GM23248 (cell line): ENCODE results near the gene WDR49. TPM values are rescaled to one million over a fixed set of nuclear protein-coding genes. Genes with fewer than 3 reads are reported as not detected.

Source experiments
- DNase-seq: peaks from one replicate; pipeline ENCODE4 v3.0.0-alpha.2; 2015
- H2AFZ ChIP-seq: fragments of 200-600 bp; sonication (generic); 2 replicates; pipeline ENCODE4 v1.6.1; 2016; ENCODE audit warnings: antibody characterized with exemption
- H3F3A ChIP-seq: fragments of 200-600 bp; sonication (generic); 2 replicates; pipeline ENCODE4 v1.6.1; 2016; ENCODE audit warnings: mild to moderate bottlenecking, antibody characterized with exemption, mixed run types; ENCODE audit not compliant: insufficient read depth
- H3K27ac ChIP-seq: fragments of 200-600 bp; sonication (generic); 2 replicates; pipeline ENCODE4 v1.5.1; 2016; ENCODE audit warnings: mild to moderate bottlenecking
- H3K27me3 ChIP-seq: fragments of 200-600 bp; sonication (generic); replicated peaks from 2 replicates; pipeline ENCODE4 v1.6.1; 2016; ENCODE audit warnings: mild to moderate bottlenecking; ENCODE audit not compliant: insufficient read depth
- H3K36me3 ChIP-seq: fragments of 200-600 bp; sonication (generic); 2 replicates; pipeline ENCODE4 v1.6.1; 2016; ENCODE audit warnings: low read depth, mild to moderate bottlenecking
- H3K4me1 ChIP-seq: fragments of 200-600 bp; sonication (generic); 2 replicates; pipeline ENCODE4 v1.6.1; 2016; ENCODE audit warnings: mild to moderate bottlenecking; ENCODE audit not compliant: insufficient read depth
- H3K4me2 ChIP-seq: fragments of 200-600 bp; sonication (generic); one replicate; pipeline ENCODE4 v1.6.1; 2016; ENCODE audit warnings: mild to moderate bottlenecking; ENCODE audit not compliant: unreplicated experiment
- H3K4me3 ChIP-seq: fragments of 200-600 bp; sonication (generic); 2 replicates; pipeline ENCODE4 v1.5.1; 2016; ENCODE audit warnings: mild to moderate bottlenecking
- H3K79me2 ChIP-seq: fragments of 200-600 bp; sonication (generic); 2 replicates; pipeline ENCODE4 v1.6.1; 2016; ENCODE audit warnings: mild to moderate bottlenecking; ENCODE audit not compliant: insufficient read depth
- H3K9ac ChIP-seq: fragments of 200-600 bp; sonication (generic); 2 replicates; pipeline ENCODE4 v1.6.1; 2016; ENCODE audit warnings: mild to moderate bottlenecking
- H3K9me2 ChIP-seq: fragments of 200-600 bp; sonication (generic); 2 replicates; pipeline ENCODE4 v1.6.1; 2016; ENCODE audit warnings: mixed run types, mild to moderate bottlenecking, moderate library complexity; ENCODE audit not compliant: insufficient read depth
- H3K9me3 ChIP-seq: fragments of 200-600 bp; sonication (generic); one replicate; pipeline ENCODE4 v1.6.1; 2017; ENCODE audit warnings: low read depth
- H4K20me1 ChIP-seq: fragments of 200-600 bp; sonication (generic); 2 replicates; pipeline ENCODE4 v1.6.0; 2016; ENCODE audit not compliant: insufficient read depth
- EZH2 ChIP-seq: fragments of 200-600 bp; sonication (generic); IDR thresholded peaks from 2 replicates; pipeline ENCODE4 v1.6.1; 2018; ENCODE audit warnings: antibody characterized with exemption, mild to moderate bottlenecking; ENCODE audit not compliant: insufficient read depth, poor library complexity, severe bottlenecking
- EZH2phosphoT487 ChIP-seq: fragments of 200-600 bp; sonication (generic); IDR thresholded peaks from 2 replicates; pipeline ENCODE4 v1.6.1; 2018; ENCODE audit warnings: antibody characterized with exemption, moderate library complexity, mild to moderate bottlenecking, low read depth; ENCODE audit not compliant: insufficient read depth
- WGBS, 2 experiments: methylation state at CpG; one replicate each; pipeline ENCODE4 v1.1.6; 2015 to 2017; ENCODE audit warnings: low lambda C conversion rate in 2 of 2, low coverage in 1 of 2; ENCODE audit errors: missing lambda C conversion rate in 2 of 2; 5-methylcytosine and 5-hydroxymethylcytosine counted together
- in situ Hi-C: fragments of 300-500 bp; cut with MboI; formaldehyde crosslinking; loops from 2 replicates; pipeline ENCODE4 v1.15.0; 2020
- polyA plus RNA-seq: library from polyadenylated mRNA; unstranded; fragments of >200 nt; fragmentation: Nextera tagmentation; extraction: Ambion mirVana; gene quantifications from 2 replicates; pipeline ENCODE4 v1.2.1, GENCODE V29; 2016
- total RNA-seq: library from RNA; depleted of rRNA; stranded (reverse); fragments of >200 nt; shearing (Covaris generic); gene quantifications from 2 replicates; pipeline ENCODE4 v1.2.3, GENCODE V29; 2014

The WDR49 gene
- total and polyA plus RNA-seq, 2 experiments from 2014 or later = not detected

- H3K27me3 ChIP-seq = no peaks in the 10 kb centered on the region
- no peaks in the 10 kb centered on the region for H3F3A ChIP-seq
- H3K36me3 ChIP-seq = no peaks in the 10 kb centered on the region
- H3K4me3 ChIP-seq = no peak overlapping the region
- H2AFZ ChIP-seq = no peak overlapping the region
- 56 to 58% methylated on average over 2 of the region's 2 CpGs for WGBS, 2 experiments
- no peaks in the 10 kb centered on the region for H4K20me1 ChIP-seq
- in situ Hi-C loops = no loop called here
- H3K4me2 ChIP-seq = no peak overlapping the region
- no peaks in the 10 kb centered on the region for H3K9me2 ChIP-seq
- TF ChIP-seq EZH2phosphoT487 (no peak), EZH2 (no peak)
- no peak for DNase-seq
- no peaks in the 10 kb centered on the region for H3K4me1 ChIP-seq
- no peaks in the 10 kb centered on the region for H3K79me2 ChIP-seq
- no peaks in the 10 kb centered on the region for H3K9me3 ChIP-seq
- H3K9ac ChIP-seq = no peak overlapping the region
- no peak overlapping the region for H3K27ac ChIP-seq
Observed at GRCh38 chr3:167568634-167569033, 85.1 kb downstream of the WDR49 start.

GRCh38 chr3:167565489-167565888 is 88.3 kb downstream of the WDR49 start:
- in situ Hi-C loops = no loop called here

GRCh38 chr3:167564612-167565011 is 89.1 kb downstream of the WDR49 start:
- TF ChIP-seq EZH2 (no peak), EZH2phosphoT487 (no peak)
- Histone ChIP-seq H3K4me3 (no peak overlapping the region), H4K20me1 (no peaks in the 10 kb centered on the region), H3F3A (no peaks in the 10 kb centered on the region), H3K4me2 (no peak overlapping the region), H3K9ac (no peak overlapping the region), H3K9me2 (no peaks in the 10 kb centered on the region), H3K4me1 (no peaks in the 10 kb centered on the region), H3K36me3 (no peaks in the 10 kb centered on the region), H3K27ac (no peak overlapping the region), H2AFZ (no peak overlapping the region), H3K9me3 (no peaks in the 10 kb centered on the region), H3K27me3 (no peaks in the 10 kb centered on the region), H3K79me2 (no peaks in the 10 kb centered on the region)
- in situ Hi-C loops = no loop called here
- DNase-seq = no peak
- WGBS, 2 experiments = 3% methylated on average over 2 of the region's 2 CpGs

More at GRCh38 chr3:167565489-167565888, 88.3 kb downstream of the WDR49 start:
- H3K36me3 ChIP-seq = no peaks in the 10 kb centered on the region
- H3K9me2 ChIP-seq = no peaks in the 10 kb centered on the region
- H3K9ac ChIP-seq = no peak overlapping the region
- TF ChIP-seq EZH2phosphoT487 (no peak), EZH2 (no peak)
- no peaks in the 10 kb centered on the region for H4K20me1 ChIP-seq
- H3K79me2 ChIP-seq = no peaks in the 10 kb centered on the region
- H3K4me3 ChIP-seq = no peak overlapping the region
- H3K4me1 ChIP-seq = no peaks in the 10 kb centered on the region
- no peak for DNase-seq
- no peak overlapping the region for H3K4me2 ChIP-seq
- 19 to 35% methylated on average over 1 of the region's 1 CpG for WGBS, 2 experiments
- no peaks in the 10 kb centered on the region for H3K9me3 ChIP-seq
- H3K27ac ChIP-seq = no peak overlapping the region
- no peaks in the 10 kb centered on the region for H3F3A ChIP-seq
- no peaks in the 10 kb centered on the region for H3K27me3 ChIP-seq
- H2AFZ ChIP-seq = no peak overlapping the region

- Histone ChIP-seq H3K4me1 (no peaks in the 10 kb centered on the region), H3K27ac (no peak overlapping the region), H3K79me2 (no peaks in the 10 kb centered on the region), H3K9me2 (no peaks in the 10 kb centered on the region), H2AFZ (no peak overlapping the region), H3K27me3 (no peaks in the 10 kb centered on the region), H3K36me3 (no peaks in the 10 kb centered on the region), H3F3A (no peaks in the 10 kb centered on the region), H4K20me1 (no peaks in the 10 kb centered on the region), H3K9me3 (no peaks in the 10 kb centered on the region), H3K4me2 (no peak overlapping the region), H3K9ac (no peak overlapping the region), H3K4me3 (no peak overlapping the region)
- DNase-seq = no peak
- no peak for TF ChIP-seq EZH2
- no peak for TF ChIP-seq EZH2phosphoT487
- in situ Hi-C loops = no loop called here
- WGBS, 2 experiments = 18 to 39% methylated on average over 4 of the region's 4 CpGs
Observed at GRCh38 chr3:167559924-167560323, 93.8 kb downstream of the WDR49 start.

- Histone ChIP-seq H3K9me2 (no peaks in the 10 kb centered on the region), H3K27ac (no peak overlapping the region), H3K4me3 (no peak overlapping the region), H3F3A (no peaks in the 10 kb centered on the region), H3K27me3 (no peaks in the 10 kb centered on the region), H3K4me1 (no peaks in the 10 kb centered on the region), H3K36me3 (no peaks in the 10 kb centered on the region), H3K9ac (no peak overlapping the region), H3K4me2 (no peak overlapping the region), H4K20me1 (no peaks in the 10 kb centered on the region), H2AFZ (no peak overlapping the region), H3K79me2 (no peaks in the 10 kb centered on the region), H3K9me3 (no peaks in the 10 kb centered on the region)
- TF ChIP-seq EZH2 = no peak
- no peak for TF ChIP-seq EZH2phosphoT487
- WGBS, 2 experiments = 24% methylated on average over 3 of the region's 3 CpGs
- no peak for DNase-seq
- in situ Hi-C loops = no loop called here
Observed at GRCh38 chr3:167554898-167555297, 98.8 kb downstream of the WDR49 start.
